NCI-H345 (cell line): ENCODE data around the gene SMG7.
A peak's percentile ranks its signal among the peaks of the same experiment; 100 is the strongest.
"Not testable (repeated sequence)": the region's sequence is repeated elsewhere in the genome, so short reads cannot be mapped to it uniquely, and the experiment has no call there.

Source experiments
- DNase-seq: peaks from one replicate; lab custom pipeline; 2025; lab: John Stamatoyannopoulos, UW

Gene SMG7, protein sequence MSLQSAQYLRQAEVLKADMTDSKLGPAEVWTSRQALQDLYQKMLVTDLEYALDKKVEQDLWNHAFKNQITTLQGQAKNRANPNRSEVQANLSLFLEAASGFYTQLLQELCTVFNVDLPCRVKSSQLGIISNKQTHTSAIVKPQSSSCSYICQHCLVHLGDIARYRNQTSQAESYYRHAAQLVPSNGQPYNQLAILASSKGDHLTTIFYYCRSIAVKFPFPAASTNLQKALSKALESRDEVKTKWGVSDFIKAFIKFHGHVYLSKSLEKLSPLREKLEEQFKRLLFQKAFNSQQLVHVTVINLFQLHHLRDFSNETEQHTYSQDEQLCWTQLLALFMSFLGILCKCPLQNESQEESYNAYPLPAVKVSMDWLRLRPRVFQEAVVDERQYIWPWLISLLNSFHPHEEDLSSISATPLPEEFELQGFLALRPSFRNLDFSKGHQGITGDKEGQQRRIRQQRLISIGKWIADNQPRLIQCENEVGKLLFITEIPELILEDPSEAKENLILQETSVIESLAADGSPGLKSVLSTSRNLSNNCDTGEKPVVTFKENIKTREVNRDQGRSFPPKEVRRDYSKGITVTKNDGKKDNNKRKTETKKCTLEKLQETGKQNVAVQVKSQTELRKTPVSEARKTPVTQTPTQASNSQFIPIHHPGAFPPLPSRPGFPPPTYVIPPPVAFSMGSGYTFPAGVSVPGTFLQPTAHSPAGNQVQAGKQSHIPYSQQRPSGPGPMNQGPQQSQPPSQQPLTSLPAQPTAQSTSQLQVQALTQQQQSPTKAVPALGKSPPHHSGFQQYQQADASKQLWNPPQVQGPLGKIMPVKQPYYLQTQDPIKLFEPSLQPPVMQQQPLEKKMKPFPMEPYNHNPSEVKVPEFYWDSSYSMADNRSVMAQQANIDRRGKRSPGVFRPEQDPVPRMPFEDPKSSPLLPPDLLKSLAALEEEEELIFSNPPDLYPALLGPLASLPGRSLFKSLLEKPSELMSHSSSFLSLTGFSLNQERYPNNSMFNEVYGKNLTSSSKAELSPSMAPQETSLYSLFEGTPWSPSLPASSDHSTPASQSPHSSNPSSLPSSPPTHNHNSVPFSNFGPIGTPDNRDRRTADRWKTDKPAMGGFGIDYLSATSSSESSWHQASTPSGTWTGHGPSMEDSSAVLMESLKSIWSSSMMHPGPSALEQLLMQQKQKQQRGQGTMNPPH

DNA sequence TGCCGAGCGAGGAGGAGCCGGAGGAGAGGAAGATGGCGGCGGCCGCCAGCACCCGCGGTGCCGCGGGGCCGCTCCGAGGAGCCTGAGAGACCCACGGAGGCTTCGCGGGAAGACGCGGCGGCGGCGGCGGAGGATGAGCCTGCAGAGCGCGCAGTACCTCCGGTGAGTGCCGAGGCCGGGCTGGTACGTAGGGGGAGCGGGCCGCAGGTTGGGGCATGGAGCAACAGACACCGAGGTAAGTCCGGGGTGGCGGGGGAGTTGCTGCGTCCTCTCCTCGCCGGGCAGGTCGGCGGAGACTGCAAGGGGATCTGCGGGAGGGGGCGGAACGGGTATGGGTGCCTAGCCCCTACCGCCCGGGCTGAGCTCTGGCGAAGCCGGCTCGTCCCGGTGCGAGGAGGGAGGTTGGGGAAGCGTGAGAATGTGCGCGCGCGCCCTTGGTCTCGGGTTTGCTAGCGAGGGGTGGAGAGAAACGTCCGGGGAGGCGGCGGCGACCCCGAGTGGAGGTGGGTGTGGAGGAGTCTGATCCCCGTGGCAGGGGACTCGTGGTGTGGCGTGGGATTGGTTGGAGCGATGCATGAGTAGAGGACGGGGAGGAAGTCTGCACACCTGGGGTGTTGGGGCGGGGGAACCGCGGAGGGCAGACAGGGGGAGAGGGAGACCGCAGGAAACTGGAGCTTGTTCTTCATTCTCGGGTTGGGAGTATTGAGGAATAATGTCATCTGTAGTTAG, at the start of gene SMG7:
Gene SMG7, plus strand, starts transcription at position 12 of the 729 bp plus-strand sequence. Its CDS starts 122 bp downstream, at position 134.
- peak; percentile 43 for DNase-seq

DNA sequence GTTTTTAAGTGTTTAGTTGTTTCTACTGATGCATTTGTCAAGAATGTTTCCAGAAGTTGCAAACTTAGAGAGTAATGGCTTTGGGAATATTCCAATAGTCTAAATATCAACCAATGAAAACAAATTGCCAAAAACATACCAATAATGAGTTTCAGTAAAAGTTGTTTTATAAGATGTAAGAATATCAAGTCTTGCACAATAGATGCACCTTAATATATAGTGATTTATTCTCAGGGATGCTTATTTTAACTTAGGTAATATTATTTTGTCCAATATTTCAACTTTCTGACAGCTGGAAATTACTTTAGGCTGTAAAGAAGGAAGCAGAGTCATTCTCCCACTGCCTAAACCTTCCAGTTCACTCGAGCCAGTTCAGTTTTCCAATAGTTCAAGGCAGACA, 48.8 kb upstream of the SMG7 start:
- DNase-seq: no peak

DNA sequence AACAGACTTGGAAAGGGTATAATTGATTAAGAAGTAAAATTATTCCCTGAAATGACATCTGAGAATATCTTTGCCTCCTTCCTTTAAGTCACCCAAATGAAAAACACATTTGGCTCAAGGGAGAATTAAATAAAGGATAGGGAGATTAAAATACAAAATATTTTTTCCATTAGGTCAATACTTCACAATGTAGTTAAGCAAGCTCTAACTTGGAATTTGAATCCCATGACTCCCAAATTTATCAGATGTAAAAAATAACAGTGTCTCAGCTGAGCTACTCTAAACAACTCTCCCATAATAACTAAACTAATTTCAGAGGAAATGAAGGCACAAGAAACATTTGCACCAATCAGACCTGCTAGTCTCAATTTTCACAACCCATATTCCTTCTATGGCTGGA, 47.6 kb upstream of the SMG7 start:
- DNase-seq: no peak

DNA sequence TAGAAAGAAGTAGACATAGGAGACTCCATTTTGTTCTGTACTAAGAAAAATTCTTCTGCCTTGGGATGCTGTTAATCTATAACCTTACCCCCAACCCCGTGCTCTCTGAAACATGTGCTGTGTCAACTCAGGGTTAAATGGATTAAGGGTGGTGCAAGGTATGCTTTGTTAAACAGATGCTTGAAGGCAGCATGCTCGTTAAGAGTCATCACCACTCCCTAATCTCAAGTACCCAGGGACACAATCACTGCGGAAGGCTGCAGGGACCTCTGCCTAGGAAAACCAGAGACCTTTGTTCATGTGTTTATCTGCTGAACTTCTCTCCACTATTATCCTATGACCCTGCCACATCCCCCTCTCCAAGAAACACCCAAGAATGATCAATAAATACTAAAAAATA, 44.7 kb upstream of the SMG7 start:
- DNase-seq: not testable (repeated sequence)

DNA sequence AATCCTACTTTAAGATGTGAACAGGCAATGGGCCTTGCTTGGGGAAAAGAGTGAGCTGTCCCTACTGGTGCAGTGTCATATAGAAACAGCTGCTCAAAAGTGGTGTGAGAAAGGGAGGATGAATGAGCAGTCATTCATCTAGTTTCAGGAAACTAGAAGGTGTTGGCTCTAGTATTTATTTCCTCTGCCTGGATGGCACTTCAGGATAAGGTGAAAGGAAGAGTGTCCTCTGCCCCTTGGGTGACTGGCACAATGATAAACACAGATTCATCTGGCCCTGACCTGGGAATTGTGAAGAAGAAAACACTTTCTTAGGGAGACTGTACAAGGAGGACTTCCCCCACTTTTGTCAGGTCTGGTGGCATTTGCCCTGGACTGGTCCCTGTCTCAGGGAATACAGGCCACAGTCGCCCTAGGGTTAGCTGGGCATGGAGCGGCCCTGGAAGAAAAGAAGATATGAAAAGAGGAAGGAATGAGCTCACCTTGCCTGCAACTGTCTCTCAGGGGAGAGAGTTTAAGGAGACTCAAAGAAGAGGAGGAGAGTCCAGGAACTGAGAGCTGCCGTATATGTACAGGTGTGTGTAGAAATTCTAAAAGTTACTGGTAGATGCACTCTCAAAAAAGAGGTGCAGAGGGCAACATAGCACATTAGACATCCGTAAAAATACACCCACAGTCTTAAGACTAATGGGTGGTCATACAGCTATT, 40.3 kb upstream of the SMG7 start:
- no peak for DNase-seq

DNA sequence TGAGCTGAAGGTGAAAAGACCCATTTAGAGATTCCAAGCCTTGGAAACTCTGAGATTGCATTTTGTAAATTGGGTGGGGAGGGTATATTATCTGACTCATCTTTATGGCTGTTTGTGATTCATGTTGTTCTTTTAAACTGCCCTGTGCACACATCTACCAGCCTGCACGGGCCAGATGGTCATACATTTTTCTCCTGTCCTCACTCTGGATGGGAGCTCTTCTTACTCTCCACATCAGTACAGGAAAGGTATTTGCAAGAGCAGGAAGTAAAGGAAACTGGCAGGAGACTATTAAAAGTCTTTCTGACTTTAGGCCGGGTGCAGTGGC, 39.8 kb upstream of the SMG7 start:
- DNase-seq: no peak

DNA sequence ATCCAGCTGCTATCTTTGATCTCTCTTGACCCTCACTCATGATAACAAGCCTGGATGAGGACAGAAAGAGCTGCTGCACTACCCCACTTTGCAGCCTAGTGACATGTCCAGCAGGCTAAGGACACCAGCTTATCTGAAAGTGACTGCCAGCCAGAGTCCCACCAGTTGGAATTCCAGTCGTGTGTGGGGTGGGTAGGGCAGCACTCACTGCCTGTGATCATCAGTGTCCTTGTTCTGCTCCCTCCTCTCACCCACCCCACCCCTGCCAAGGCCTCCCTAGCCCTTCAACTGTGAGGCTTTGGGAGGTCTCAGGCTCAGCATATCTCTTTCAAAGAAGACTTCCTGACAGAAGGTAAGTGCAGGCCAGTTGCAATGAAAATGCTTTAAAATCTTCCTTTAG, 38.6 kb upstream of the SMG7 start:
- DNase-seq: no peak

DNA sequence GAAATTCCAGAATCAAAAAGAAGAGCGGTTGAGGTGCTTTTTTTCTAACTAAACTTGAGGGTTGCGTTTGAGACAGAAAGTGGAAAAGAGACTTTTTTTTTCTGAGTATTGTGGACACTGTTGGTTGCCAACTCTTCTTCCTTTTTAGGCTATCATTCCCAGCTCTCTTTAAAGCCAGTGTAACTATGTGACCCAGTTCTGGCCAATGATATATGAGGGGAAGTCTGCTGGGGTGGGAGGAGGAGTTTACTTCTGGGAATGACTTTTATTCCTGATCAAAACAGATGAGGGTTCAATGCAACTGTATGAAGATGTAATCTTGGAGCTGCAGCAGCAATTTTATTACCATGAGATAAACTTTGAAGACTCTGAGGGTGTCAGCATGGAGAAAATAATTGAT, 36.8 kb upstream of the SMG7 start:
- no peak for DNase-seq

DNA sequence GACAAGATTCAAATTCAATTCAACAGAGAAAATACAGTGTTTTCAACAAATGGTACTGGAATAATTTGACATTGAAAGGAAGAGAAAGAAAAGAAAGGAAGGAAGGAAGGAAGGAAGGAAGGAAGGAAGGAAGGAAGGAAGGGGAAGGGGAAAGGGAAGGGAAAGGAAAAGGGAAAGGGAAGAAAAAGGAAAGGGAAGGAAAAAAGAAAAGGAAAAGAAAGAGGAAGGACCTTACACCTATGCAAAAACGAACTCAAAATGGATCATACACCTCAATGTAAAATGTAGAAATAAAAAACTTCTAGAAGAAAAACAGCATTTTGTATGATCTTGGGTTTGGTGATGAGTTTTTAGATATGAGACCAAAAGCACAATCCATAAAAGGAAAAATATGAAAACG, 34.2 kb upstream of the SMG7 start:
- DNase-seq: no peak

DNA sequence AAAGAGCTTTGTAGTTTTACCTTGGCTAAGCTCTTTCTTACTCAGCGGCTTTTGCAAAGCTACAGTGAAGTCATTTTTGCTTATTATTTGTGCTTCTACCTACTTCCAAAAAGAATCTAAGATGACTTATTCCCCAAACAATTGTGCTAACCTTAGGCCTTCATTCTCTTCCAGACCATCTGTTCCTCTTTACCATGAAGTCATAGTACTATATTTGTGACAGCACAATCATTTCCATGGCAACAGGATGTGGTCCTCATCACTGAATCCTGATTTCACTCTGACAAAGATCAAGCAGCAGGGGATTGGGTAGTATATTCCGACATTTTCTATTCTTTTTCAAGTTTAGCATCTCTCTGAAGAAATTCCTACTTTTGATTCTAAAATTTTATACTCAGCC, 29.3 kb upstream of the SMG7 start:
- no peak for DNase-seq

DNA sequence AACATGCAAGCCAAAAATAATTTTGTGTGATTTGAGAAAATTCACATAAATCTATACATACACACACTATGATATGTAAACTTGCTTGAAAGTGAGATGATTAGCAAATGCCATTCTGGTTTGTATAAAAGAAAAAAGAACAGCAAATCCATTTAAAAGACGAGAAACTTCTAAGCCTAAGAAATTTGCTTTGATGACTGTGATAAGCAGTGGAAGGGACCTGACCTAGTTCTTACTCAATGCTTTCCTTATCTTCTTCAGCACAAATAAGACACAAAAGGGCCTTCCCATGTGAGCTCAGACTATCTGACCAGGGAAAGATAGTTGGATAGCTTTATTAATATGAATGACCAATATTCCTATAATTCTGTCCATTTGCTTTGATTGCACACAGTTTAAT, 28.8 kb upstream of the SMG7 start:
- DNase-seq: no peak

DNA sequence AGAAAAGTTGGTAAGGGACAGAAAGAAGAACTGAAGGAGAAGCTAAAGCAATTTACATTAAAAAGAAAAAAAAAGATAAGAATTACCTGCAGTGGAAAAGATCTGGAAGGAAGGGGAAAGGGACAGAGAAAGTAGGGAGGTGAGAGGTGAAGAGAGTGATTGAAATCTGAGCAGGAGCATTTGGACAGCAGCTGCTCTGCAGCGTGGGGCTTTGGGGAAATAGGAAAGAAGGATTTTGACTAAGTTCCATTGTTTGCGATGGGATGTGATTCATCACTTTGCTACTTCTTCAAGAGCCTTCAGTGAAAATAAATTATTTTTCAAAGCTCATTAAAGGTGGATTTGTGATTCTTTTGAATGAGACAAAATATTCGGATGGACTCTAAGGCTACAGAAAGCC, 28.1 kb upstream of the SMG7 start:
- DNase-seq: no peak

DNA sequence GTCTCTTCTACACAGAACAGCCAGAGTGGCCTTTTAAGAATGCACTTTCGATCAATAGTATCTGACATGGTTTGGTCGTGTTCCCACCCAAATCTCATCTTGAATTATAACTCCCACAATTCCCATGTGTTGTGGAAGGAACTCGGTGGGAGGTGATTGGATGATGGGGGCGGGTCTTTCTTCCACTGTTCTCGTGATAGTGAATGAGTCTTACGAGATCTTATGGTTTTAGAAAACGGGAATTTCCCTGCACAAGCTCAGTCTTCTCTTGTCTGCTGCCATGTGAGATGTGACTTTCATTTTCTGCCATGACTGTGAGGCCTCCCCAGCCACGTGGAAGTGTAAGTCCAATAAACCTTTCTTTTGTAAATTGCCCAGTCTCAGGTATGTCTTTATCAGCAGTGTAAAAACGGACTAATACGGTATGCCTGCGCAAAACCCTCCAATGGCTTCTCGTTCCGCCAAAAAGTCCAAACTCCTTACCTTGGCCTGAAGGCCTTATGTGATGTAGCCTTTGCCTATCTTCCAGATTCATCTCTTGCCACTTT, 23.0 kb upstream of the SMG7 start:
- DNase-seq: no peak

DNA sequence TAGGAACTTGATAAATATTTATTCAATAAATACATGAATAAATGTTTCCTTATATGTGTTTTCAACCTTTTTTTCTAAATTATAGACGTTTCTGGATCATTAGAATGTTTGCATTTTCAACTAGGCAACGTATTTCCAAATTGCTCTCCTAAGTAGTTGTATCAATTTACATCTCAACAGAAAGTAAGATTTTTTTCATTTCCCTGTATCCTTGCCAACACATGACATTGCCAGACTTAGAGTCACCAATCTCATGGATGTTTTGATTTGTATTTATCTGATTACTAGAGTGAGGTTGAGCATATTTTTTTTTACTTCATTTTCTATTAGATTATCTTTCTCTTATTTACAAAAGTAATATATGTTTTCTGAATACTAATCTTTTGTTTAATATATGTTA, 22.2 kb upstream of the SMG7 start:
- DNase-seq: no peak

DNA sequence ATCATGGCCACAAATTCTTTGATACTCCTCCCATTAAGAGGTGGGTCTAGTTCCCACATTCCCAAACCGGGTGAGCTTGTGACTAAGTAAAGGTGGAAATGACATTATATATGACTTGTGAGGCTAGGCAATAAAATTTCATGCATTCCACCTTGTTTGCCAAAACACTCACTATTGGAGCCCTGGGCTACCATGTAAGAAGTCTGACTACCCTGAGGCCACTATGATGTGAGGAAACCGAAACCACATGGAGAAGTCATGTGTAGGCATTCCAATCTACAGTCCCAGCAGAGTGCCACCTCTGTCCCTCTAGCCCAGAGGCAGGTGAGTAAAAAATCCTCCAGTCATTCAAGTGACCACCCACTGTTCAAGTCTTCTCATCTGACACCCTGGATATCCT, 17.9 kb upstream of the SMG7 start:
- no peak for DNase-seq

DNA sequence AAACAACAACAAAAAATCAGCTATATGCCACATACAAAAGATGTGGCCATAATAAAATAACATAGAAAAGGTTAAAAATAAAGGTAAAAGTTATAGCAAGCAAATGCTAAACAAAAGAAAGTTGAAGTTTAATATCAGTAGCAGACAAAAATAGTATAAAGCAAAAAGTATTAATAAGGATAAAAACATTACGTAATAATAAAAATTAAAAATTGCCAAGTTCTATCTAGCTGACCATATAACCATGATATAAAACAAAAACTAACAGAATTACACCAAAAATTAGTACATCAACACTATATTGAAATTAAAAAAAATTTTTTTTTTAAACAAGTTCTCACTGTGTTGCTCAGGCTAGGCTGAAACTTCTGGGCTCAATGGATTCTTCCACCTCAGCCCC, 15.5 kb upstream of the SMG7 start:
- DNase-seq: no peak

DNA sequence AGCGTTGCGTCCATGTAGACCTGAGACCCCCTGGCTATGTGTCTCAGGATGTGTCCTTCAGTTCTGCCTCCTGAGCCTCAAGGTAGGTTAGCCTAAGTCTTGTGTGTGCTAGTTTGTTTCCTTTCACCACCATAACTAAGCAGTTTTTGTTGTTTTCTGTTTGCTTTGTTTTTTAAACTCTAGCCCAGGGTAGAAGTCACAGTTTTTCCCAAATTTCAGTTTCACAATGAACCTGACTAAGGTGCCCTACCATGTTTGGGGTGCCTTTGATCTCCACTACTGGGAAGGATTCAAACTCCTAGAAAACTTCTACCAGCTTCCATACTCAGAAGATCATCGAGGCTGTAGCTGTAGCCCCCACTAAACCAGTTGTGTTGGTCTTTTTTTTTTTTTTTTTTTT, 14.8 kb upstream of the SMG7 start:
- no peak for DNase-seq

DNA sequence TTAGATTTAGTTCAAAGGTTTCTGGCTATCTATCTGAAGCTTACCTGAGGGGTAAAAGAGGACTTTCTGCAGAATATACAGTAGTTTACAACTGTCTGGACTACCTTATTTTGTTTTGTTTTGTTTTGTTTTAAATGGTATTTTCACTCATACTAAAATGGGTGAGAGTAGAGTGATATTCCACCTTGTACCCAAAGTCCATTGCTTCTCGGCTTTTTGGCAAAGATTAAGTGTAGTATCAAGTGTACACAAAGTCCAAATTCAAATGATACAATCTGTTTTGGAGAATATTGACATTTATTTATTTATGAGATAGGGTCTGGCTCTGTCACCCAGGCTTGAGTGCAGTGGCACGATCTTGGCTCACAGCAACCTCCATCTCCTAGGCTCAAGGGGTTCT, 11.7 kb upstream of the SMG7 start:
- DNase-seq: no peak

DNA sequence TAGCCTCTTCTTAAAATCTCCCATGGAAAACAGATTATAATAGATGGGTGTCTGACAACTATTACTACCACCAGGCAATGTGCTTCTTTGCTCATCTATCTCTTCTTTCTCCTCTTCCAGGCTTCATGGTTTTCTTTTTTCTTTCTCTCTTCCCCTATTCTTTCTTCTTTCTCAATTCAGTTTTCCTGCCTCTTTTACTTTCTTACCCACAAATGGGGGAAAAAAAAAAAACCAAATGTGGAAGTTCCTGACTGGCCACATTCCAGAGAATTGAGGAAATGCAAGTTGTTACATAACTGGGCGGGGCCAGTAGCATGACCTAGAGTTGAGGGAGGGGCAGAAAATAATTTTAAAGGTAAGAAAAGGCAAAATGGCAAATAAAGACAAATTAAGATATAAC, 10.9 kb upstream of the SMG7 start:
- no peak for DNase-seq

DNA sequence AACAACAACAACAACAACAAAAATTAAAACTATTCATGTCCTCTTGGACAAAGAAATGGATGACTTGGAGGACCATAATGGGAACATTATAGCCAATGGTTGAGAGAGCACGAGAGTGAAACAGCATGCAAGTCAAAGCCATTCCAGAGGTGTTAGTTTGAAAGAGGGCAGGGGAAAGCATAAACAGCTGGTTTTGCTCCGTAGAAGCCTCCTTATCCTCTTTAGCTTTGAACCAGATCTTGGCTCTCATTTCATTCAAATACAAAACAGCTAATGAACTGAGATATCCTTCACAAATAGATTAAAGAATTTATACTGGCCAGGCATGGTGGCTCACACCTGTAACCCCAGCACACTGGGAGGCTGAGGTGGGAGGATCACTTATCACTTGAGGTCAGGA, 8.7 kb upstream of the SMG7 start:
- DNase-seq: no peak

DNA sequence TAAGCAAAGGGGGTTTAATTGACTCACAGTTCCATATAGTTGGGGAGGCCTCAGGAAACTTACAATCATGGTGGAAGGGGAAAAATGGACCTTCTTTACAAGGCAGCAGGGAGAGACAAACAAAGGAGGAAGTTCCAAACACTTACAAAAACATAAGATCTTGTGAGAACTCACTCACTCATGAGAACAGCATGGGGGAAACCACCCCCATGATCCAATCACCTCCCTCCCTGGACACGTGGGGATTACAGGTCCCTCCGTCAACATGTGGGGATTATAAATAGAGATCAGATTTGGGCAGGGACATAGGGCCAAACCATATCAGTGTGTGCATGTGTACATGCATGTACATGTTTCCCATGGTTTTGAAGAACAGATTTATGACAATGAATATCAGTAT, 5.5 kb upstream of the SMG7 start:
- no peak for DNase-seq
